ENCODE data around the gene CMSS1.
A peak's percentile ranks its signal among the peaks of the same experiment; 100 is the strongest.

CMSS1 gene

DNA sequence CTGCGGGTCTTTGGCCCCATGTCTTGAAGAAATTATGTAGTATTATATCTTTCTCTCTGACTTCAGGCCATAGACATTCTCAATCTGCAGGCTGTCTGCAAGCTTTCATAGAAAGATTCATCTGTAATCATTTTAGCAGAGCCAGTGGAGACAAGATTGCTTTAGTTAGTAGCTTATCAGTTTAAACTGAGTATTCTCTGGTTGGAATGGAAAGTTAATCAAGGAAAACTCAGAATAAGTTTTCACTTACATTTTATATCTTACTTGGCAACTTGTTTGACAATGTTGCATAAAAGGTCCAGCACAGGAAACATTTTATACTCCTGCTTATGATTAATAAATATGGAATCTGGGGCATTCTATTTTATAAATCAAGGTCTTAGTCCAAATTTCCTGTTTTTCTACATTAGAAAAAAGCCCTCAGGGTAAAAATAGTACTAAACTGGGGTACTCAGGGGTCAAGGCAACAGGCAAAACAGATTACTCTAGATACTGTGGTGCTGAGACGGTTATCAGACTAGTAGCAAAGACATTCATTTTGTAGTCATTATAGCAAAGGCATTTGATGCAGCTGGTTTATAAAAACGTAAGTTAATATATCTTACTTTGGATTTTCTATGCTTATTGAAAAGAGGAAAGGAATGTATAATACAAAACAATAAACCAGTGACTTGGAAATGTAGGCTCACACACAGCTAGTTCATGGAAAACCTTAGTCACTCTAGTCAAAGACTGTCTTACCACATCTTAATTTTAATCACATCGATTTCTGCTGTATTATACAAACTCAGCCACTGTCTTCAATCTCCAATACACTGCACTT, 341.9 kb downstream of the CMSS1 start:
- no peak for DNase-seq

DNA sequence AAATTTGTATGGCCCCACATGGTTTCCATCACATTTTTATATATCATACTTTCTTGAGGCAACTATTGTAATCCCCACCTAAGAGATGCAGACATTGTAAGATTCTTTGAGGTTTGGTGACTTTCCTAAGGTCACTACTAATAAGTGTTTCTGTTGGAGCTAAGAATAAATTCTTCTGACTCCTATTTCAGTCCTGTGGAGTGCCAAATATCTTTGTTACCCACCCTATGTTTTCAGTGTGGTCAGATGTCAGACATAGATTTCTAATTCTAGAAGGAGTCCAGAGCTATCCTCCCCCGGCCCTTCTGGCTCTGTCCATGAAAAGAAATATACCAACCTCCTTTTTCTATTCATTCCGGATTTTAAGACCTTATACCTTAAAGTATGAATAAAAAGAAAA, 342.9 kb downstream of the CMSS1 start:
- DNase-seq, result no peak

- DNase-seq, result no peak
These were observed 346.1 kb downstream of the CMSS1 start for GRCh38 chr3:100163787-100164186.

DNA sequence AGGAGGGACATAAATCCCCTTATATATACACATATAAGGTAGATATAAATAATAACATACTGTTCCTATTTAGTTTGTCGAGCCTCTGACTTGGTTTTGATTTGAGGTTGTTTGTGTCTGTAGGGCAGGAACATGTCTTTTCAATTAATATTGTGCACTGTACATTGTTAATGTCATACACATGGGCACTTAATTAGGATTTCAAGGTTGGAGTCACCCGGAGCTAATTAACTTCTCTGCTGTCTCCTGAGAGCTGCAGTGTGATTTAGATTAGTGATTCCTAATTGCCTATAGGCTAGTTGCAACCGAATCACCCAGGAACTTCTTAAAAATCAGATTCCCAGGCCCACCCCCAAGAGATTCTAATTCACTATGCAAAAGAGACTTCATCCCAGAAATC, 347.1 kb downstream of the CMSS1 start:
- no peak for DNase-seq

DNA sequence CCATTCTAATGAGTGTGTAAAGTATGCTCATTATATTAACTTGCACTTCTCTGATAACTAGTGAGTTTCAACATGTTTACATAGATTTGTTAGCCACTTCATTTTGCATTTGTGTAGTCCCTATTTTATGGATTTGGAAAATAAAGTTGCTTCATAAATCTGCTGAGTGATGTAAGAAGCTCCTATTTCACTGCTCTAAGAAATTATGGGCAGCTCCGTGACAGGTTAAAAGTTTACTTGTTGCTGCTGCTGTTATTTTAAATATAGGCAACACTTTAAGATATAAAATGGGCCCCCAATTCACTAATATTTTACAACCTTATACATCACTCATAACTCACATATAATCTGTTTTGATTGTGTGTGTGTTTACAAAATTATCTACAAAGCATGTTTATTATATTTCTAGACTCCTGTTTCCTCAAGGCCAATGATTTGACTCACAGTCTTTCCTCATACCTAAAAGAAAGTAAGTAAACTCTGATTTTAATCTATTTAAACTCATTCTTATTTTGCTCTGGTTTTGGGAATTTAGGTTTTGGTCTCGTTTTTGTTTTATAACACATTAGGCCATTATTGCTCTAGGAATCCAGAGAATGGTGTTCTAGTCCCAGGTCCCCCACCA, 348.4 kb downstream of the CMSS1 start:
- DNase-seq, result no peak

DNA sequence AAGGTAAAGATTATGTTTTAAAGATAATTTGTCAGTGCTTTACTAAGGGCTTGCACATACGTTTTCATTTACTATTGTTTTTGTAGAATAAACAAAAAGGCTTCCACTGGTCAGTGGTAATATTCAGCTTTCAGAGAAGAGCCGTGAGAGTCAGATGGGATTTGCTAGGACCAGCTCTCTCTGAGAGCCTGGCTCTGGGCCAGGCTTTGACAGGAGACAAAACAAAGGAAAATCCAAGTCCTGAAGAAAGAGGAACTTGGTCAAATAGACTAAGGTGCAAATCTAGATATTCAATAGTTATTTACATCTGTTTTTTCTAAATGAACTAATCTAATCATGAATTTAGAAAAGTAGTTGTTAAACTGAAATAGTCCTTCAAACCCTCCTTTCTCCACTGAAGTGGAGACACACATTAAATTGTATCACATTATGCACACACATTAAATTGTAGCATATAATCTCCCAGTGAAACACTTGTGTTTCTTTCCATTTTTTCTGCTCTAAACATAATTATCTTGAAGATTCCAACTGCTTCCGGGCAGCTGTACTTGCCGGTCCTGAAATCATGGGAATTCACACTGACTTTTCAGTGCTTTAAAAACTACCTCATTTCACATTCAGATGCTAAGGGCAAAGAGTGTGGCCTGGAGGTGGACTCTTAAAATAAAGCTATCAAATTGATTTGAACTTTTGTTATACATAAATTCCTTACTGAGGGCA, 351.7 kb downstream of the CMSS1 start:
- DNase-seq, result no peak

GRCh38 chr3:100170486-100170885, 352.8 kb downstream of the CMSS1 start:
- no peak for DNase-seq

DNA sequence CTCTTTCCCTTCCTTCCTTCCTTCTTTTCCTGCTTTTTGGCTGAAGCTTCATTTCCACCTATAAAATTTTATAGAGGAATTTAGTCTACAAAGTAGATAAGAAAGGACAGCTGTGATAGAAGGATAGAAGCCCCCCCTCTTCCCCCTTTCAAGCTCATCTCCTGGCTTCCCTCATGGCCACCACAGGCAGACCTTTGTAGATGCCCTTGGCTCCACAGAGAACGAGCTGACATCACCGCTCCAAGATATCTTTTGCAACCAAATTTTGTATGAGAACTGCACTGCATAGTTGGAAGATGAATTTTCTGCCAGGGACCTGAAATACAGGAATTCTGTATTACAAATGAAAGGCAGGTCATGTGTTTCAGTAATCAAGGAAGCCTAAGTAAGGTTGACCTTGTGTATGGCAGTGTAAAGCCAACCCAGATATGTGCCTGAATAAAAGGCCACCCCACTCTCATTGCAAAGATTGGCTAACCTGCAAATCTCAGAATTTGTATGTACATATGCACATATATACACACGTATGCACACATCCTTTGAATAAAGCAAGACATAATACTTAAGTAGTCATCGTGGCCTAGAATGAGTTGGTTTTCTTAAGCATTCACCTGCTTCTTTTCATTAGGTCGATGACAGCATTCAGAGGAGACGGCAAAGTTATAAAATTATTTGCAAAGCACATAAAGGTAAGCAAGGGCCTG, 353.7 kb downstream of the CMSS1 start:
- no peak for DNase-seq

DNA sequence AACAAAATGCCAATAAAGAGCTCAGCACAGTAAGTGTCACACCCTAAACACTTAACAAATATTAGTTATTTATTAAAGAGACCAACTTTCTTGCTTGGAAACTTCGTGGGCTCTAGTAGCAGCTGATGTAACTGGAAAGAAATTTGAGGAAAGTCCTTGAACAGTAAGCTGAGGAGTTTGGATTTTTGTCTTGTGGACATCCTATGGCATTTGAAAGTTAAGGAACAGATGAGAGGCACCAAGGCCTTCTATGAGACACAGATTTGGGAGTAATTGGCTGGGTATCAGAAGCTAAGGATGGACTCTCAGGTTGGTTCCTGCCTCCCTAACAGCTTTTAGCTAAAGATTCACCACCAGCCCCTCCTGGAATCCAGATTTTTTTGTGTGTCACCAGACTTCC, 356.3 kb downstream of the CMSS1 start:
- no peak for DNase-seq

- DNase-seq, result no peak
These were observed 358.1 kb downstream of the CMSS1 start for GRCh38 chr3:100175637-100176280.

GRCh38 chr3:100179692-100180349, 362.2 kb downstream of the CMSS1 start:
- DNase-seq, result no peak

DNA sequence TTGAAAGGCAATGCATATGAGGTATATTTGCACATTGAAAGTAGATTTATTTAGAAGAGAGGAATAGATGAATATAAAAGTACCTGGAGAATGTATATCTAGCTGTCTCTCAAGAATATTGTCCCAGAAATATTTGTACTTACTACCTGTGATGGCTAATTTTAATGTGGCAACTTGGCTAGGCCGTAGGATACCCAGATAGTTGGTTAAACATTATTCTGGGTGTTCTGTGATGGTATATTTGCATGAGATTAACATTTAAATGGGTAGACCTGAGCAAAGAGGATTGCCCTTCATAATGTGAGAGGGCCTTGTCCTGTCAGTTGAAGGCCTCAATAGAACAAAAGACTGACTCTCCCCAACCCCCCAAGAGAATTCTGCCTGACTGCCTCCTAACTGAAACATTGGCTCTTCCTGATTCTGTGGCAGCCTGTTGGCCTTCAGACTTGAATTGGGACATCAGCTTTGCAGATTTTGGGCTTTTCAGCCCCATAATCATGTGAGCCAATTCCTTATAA, 366.0 kb downstream of the CMSS1 start:
- peak; percentile 68 for DNase-seq

DNA sequence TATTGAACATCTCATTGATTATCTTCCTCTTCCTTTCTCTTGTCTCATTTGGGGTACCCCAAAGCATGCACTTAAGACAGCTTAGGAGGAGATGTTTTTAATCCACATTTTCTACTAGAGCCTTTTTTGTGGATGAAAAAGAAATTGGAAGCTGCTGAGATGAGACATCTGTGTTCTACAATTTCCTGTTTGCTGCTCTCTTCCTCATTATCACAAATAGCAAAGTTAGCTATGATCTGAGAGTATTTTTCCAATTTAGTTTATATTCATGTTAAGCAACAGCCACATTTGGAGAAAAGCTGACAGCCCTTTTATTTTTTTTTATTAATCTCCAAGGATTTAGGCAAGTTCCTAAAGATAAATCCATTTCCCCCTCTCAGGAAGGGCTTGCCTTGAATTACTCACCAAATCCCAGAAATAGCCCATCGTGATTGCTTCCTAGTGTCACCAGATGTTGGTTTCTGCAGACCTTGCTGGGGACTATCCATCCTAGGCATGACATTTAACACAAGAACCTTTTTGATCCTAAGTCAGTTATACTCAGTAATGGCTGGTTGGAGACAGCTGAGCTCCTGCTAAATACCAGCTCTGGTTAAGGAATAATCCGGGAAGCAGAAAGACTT, 367.4 kb downstream of the CMSS1 start:
- DNase-seq, result no peak

- DNase-seq, result no peak
These were observed 368.2 kb downstream of the CMSS1 start for GRCh38 chr3:100185847-100186246.

DNA sequence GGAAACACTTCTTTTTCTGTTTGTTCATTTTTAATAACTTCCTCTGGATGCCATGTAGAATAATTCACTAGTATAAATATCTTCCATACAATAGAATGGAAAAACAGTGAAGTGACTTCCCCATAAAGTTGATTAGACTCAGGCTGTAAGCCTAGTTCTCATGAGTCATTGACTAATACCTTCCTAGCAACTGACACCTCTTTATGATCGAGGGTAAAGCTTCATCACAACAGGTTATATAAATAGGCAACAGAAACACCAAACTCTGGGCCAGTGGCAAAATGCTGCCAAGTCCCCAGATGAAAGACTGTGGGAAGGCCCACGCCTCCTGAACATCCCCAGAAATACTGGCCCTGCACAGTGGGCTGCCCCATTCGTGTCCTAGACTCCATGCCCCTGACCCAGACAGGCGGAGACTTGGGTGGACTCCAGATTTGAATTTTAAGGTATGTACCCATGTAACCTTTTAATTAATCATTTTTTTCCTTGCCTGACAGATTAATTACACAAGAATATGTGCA, 371.8 kb downstream of the CMSS1 start:
- DNase-seq, result no peak

DNA sequence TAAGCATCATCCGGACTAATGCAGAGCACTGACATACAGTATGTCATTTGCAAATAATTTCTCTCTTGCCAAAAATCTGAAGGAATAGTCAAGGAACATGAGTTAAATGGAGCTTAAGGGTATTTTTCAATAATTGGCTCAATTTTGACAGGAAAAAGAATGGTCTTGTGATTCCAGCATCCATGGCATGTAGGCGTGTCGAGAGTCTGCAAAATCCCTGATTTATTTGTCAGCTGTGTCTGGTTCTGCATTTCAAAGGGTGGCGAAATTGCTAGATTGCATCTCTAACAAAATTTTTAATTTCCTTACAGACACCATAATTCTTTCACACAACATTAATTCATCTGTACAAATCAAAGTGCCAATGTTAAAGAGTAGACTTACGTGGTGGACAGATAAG, 377.7 kb downstream of the CMSS1 start:
- no peak for DNase-seq

GRCh38 chr3:100197876-100198275, 380.2 kb downstream of the CMSS1 start:
- no peak for DNase-seq

DNA sequence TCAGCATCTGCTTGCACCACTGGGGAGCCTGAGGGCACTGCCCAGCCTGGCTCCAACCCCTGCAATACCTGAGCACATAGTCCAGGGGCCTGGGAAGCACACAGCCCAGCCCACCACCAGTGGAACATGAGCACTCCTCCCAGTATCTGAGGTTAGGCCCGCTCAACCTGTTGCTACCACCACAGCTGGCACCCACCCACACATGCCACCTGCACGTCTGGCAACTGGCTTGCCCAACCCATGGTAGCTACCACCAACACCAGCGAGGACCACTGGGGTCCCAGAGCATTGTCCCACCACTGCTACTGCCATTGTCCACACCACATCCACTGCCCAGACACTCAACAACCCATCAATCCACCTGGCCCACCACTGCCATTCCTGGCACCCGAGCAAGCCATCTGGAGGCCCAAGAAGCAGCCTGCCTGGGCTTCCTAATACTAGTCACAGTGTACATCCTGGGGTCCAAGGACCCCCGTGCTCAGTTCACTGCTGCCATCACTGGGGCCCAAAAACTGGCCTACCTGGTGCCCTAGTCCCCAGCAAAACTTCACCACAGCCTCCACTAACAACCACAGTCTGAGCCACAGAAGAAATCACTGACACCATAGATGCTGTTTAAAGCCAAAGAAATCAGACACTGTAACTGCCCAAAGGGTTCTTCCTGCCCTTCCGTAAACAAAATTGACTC, 381.1 kb downstream of the CMSS1 start:
- DNase-seq, result no peak

- DNase-seq, result no peak
These were observed 387.5 kb downstream of the CMSS1 start for GRCh38 chr3:100205171-100205570.

DNA sequence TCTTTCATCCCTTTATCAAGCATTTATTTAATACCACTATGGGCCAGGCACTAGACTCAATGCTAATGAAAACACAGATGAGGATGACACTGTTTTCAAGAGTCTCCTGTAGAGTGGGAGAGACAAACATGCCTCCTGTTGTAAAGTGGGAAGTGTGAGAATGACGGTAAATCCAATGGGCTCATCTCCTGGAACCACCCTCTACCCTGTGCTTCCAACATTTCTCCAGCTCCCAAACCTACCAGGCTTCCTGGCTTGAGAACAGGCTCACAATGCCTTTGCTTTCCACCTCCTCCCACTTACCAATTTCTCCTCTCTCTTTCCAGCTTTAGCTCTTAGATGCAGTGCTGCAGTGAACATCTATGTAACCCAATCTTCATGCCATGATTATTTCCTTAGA, 389.0 kb downstream of the CMSS1 start:
- DNase-seq, result no peak

DNA sequence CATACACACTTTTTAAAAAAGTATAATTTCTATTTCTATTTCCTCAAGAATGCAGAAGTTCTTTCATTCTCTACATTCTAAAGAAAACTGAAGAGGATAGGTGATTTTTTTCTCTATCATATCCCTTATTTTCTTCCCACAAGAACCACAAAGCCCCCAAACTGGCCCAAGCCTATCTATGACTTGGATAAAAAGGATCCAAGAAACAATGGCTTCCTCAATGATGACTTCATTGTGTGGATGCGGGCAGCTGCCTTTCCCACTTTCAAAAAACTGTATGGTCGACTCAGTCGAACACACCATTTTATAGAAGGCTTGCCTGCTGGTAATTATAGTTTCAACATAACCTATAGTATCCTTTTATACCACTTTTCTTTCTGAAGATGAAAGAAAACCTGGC, 390.2 kb downstream of the CMSS1 start:
- no peak for DNase-seq

Measured in NCI-H526 treated with DMSO at 0.1 percent for 48 hours (cell line).